Posterior cingulate gyrus (tissue), 11 donors: ENCODE results near the gene CSAD.

Experiments used
- DNase-seq, 10 donors: peaks; one replicate each; pipeline versions ENCODE4 v3.0.0 to v3.0.0-alpha.2; 2020 to 2021; ENCODE audit warnings: mixed read lengths in 3 of 10
- intact Hi-C: fragments of 100-400 bp; cut with DNase I; formaldehyde crosslinking; loops from one replicate; pipeline ENCODE4 v1.15.1; 2023

The CSAD gene

GRCh38 chr12:53201177-53201541, 20.4 kb upstream of the CSAD start:
- intact Hi-C loops: no loop called here
- DNase-seq: no peak

GRCh38 chr12:53200458-53201176, 19.9 kb upstream of the CSAD start:
- DNase-seq: peak in 1 of 10 donors; percentile 31
- intact Hi-C loops: no loop called here

GRCh38 chr12:53200107-53200457, 19.4 kb upstream of the CSAD start:
- intact Hi-C loops: no loop called here
- DNase-seq: no peak

- no peak for DNase-seq
- intact Hi-C loops: loop anchor here (5.0 kb wide), 1 partner anchor 132 kb away; no protein-coding TSS in a partner anchor
These were observed 19.0 kb upstream of the CSAD start for GRCh38 chr12:53199700-53200099.

GRCh38 chr12:53198486-53199110, 17.9 kb upstream of the CSAD start:
- intact Hi-C loops: loop anchor here (5.0 kb wide), 1 partner anchor 131 kb away; no protein-coding TSS in a partner anchor

GRCh38 chr12:53197011-53197640, 16.4 kb upstream of the CSAD start:
- intact Hi-C loops: loop anchor here (1.0 to 5.0 kb wide), 2 partner anchors 38 to 130 kb away; no protein-coding TSS in a partner anchor

More at GRCh38 chr12:53198486-53199110, 17.9 kb upstream of the CSAD start:
- no peak for DNase-seq

GRCh38 chr12:53196486-53196885, 15.8 kb upstream of the CSAD start:
- intact Hi-C loops: loop anchor here (5.0 kb wide), 1 partner anchor 129 kb away; no protein-coding TSS in a partner anchor
- DNase-seq: no peak

More at GRCh38 chr12:53197011-53197640, 16.4 kb upstream of the CSAD start:
- no peak for DNase-seq

- DNase-seq: no peak
- intact Hi-C loops: loop anchor here (5.0 kb wide), 1 partner anchor 128 kb away; no protein-coding TSS in a partner anchor
These were observed 15.0 kb upstream of the CSAD start for GRCh38 chr12:53195516-53196420.

GRCh38 chr12:53194973-53195372, 14.2 kb upstream of the CSAD start:
- intact Hi-C loops: loop anchor here (5.0 kb wide), 1 partner anchor 128 kb away; no protein-coding TSS in a partner anchor
- no peak for DNase-seq

- intact Hi-C loops: no loop called here
- DNase-seq: no peak
These were observed 13.4 kb upstream of the CSAD start for GRCh38 chr12:53193985-53194716.

GRCh38 chr12:53193040-53193439, 12.3 kb upstream of the CSAD start:
- intact Hi-C loops: no loop called here
- no peak for DNase-seq

- no peak for DNase-seq
These were observed 11.9 kb upstream of the CSAD start for GRCh38 chr12:53192531-53193021.

GRCh38 chr12:53191885-53192530, 11.3 kb upstream of the CSAD start:
- intact Hi-C loops: no loop called here
- no peak for DNase-seq

More at GRCh38 chr12:53192531-53193021, 11.9 kb upstream of the CSAD start:
- intact Hi-C loops: no loop called here

- DNase-seq: no peak
- intact Hi-C loops: no loop called here
These were observed 10.6 kb upstream of the CSAD start for GRCh38 chr12:53191096-53191884.

GRCh38 chr12:53190108-53190729, 9.5 kb upstream of the CSAD start:
- intact Hi-C loops: no loop called here
- peak in 4 of 10 donors; percentile 40 to 90 (median 63) for DNase-seq

GRCh38 chr12:53187145-53187899, 6.6 kb upstream of the CSAD start:
- intact Hi-C loops: no loop called here

GRCh38 chr12:53186745-53187144, 6.0 kb upstream of the CSAD start:
- intact Hi-C loops: no loop called here
- DNase-seq: no peak

More at GRCh38 chr12:53187145-53187899, 6.6 kb upstream of the CSAD start:
- no peak for DNase-seq
